G401 (cell line): ENCODE results near the gene CHMP6. TPM values are rescaled to one million over a fixed set of nuclear protein-coding genes. Genes with fewer than 3 reads are reported as not detected.
"Not testable (repeated sequence)": the region's sequence is repeated elsewhere in the genome, so short reads cannot be mapped to it uniquely, and the experiment has no call there.

Experiments used
- DNase-seq: peaks from one replicate; pipeline ENCODE4 v3.0.0-alpha.2; 2015; ENCODE audit warnings: low spot score
- in situ Hi-C: cut with HindIII; loops from 2 replicates; pipeline ENCODE4 v1.10.0; 2016; ENCODE audit warnings: low sequenced_read_pairs, mixed read lengths
- total RNA-seq: library from RNA; depleted of rRNA; stranded (reverse); fragments of >200 nt; shearing (Covaris generic); gene quantifications from 2 replicates; pipeline ENCODE4 v1.2.3, GENCODE V29; 2014

Gene CHMP6
- total RNA-seq, 1 experiment from 2014 or later, result 51.8 TPM

GRCh38 chr17:81025065-81025740 is 33.6 kb downstream of the CHMP6 start:
- in situ Hi-C loops, result no loop called here

GRCh38 chr17:81025741-81026129 is 34.1 kb downstream of the CHMP6 start:
- in situ Hi-C loops, result no loop called here

More at GRCh38 chr17:81025065-81025740, 33.6 kb downstream of the CHMP6 start:
- DNase-seq, result no peak

GRCh38 chr17:81026266-81027036 is 34.8 kb downstream of the CHMP6 start:
- in situ Hi-C loops, result no loop called here
- no peak for DNase-seq

More at GRCh38 chr17:81025741-81026129, 34.1 kb downstream of the CHMP6 start:
- DNase-seq, result no peak

- DNase-seq, result peak; percentile 45
These were observed 35.4 kb downstream of the CHMP6 start for GRCh38 chr17:81027038-81027437.

GRCh38 chr17:81027591-81028505 is 36.2 kb downstream of the CHMP6 start:
- no peak for DNase-seq

More at GRCh38 chr17:81027038-81027437, 35.4 kb downstream of the CHMP6 start:
- in situ Hi-C loops, result no loop called here

DNA sequence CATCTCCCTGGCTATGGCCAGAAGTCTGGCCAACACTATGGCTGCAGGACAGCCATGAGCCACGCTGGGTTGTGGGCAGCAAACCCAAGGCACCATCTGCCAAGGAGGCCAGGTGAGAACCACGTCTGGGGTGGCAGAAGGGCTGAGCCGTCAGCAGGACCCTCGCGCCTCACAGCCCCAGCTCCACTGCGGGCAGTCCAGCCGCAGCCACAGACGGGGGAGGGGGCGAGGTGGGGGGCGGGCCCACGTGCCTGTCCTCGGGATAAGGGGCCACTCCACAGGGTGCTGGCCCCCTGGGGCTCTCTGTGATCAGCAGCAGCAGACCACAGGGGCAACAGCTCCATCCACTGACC is 36.8 kb downstream of the CHMP6 start:
- peak; percentile 77 for DNase-seq
- in situ Hi-C loops, result no loop called here

More at GRCh38 chr17:81027591-81028505, 36.2 kb downstream of the CHMP6 start:
- in situ Hi-C loops, result no loop called here

GRCh38 chr17:81029859-81030258 is 38.2 kb downstream of the CHMP6 start:
- in situ Hi-C loops, result no loop called here
- DNase-seq, result no peak

DNA sequence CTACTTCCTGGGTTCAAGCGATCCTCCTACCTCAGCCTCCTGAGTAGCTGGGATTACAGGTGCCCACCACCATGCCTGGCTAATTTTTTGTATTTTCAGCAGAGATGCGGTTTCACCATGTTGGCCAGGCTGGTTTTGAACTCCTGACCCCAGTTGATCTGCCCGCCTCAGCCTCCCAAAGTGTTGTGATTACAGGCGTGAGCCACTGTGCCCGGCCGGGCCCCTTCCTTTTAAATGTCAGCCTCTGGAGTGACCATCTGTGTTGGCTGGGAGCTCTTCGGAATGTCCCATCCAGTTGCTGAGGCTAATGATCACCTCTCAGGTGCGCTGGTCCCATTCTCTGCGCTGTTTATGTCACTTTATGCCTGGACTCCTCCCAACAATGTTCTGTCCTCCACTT is 38.7 kb downstream of the CHMP6 start:
- DNase-seq, in situ Hi-C loops: not testable (repeated sequence)

DNA sequence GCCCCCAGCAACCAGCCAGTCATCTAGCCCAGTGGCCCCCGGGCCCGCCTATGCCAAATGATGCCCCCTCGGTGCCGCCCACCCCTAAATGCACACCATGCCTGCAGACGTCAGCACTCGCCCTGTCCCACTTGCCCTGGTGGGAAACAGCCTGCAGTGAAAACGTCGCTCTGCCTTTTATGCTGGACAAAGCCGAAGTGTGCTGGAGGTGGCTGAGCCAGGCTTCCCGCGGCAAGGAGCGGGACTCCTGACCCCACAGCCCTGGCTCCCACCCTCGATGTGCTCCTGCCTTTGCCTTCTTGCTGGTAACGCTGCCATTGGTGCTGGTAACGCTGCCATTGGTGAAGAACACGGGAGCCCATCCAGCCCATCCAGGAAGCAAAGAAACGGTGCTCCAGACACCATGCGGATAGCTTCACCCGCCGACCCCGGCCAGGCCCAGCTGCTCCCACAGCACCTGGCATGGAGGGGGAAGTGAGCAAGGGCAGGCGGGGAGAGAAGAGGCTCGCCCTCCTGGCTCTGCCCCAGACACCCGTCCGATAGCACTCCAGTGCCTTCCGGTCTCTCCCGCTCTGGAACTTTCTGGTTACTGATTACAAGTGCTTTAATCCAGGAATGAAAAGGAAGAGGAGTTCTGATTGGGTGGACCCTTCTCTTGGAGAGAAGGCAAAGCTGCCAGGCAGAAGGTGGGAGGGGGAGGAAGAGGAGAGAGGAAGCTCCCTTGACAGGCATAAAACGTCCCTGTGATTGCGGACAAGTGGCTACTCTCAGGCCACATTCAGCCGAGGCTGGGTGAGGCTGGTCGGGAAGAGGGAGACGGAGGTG is 39.3 kb downstream of the CHMP6 start:
- peak; percentile 9 for DNase-seq
- in situ Hi-C loops, result no loop called here

DNA sequence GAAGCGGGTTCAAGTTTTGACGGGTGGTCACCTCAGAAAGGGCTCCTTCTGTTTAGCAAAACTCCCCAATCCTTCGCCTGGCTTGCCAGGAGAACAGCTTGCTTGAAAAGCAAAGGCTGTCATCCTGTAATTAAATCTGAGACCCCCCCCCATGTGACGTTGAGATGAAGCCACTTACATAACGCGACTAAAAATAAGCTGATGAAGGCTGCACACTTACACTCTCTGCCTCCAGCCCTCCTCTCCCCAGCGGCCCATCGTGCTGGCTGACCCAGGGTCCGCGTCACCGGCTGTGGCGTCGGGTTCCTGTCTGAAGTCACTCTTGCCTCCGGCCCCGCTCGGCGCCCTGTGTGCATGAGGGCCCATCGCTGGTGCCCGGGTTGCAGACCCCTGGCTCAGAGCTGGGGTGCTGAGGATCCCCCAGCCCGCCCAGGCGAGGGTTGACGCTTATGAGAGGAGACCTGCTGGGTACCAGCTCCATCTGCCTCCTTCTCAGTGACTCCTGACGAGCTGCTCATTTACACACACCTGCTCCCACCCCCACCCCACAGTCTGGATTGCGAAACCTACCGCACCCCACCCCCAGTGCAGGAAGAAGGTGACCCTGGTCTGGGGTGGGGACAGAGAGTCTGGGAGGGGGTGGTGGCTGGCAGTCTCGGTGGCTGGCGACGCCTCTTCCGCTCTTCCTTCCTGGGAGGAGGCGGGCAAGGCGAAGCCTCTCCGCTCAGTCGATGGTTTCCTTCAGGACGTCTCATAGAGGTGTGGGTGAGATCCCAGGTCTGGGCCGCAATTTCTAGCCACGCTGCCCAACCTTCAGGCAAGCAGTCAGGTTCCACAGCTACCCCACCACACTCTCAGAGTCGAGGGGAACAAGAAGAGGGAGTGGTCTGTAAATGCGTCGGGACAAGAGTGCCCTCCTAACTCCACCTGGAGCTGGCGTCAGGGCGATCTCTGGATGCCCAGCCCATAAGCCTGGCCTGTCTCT is 40.2 kb downstream of the CHMP6 start:
- peak; percentile 68 for DNase-seq
- in situ Hi-C loops, result no loop called here

DNA sequence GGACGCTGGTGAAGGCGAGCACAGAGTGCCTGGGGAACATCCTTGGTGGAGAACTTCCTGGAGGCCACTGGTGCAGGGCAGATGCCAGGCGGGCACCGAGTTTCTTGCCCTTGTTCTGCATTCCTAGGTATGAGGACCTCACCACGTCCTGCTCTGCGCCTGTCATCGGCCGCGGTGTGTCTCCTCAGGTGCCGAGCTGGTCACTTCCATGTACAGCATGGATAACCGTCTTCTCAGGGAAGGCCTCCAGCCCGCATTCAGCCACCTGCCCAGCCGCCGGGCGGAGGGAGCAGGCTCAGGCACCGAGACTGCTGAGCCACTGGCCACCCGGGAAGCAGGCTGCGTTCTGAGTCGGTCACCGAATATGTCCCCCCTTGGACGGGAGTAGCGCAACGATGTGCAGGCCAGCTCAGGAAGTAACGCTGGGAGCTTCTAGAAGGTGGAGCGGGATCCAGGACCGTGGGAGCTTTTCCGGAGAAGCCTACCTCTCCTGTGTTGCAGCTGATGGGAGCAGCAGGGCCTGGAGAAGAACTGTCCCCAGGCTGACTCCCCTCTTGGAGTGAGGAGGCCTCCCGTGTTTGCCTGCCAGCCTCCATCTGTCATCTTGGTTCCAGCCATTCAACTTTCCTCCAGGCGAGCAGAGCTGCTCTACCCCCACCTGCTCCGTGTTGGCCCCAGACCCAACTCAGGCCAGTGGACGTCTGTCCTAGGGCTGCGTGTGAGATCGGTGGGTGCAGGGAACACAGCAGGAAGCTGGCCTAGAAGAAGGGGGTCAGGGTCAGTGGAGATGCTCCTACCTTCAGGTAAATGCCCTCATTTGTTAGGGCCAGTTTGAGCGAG is 41.2 kb downstream of the CHMP6 start:
- in situ Hi-C loops, result no loop called here
- peak; percentile 86 for DNase-seq

GRCh38 chr17:81033535-81034167 is 42.0 kb downstream of the CHMP6 start:
- peak; percentile 55 for DNase-seq
- in situ Hi-C loops, result no loop called here

- no peak for DNase-seq
- in situ Hi-C loops, result no loop called here
These were observed 42.6 kb downstream of the CHMP6 start for GRCh38 chr17:81034168-81034777.

DNA sequence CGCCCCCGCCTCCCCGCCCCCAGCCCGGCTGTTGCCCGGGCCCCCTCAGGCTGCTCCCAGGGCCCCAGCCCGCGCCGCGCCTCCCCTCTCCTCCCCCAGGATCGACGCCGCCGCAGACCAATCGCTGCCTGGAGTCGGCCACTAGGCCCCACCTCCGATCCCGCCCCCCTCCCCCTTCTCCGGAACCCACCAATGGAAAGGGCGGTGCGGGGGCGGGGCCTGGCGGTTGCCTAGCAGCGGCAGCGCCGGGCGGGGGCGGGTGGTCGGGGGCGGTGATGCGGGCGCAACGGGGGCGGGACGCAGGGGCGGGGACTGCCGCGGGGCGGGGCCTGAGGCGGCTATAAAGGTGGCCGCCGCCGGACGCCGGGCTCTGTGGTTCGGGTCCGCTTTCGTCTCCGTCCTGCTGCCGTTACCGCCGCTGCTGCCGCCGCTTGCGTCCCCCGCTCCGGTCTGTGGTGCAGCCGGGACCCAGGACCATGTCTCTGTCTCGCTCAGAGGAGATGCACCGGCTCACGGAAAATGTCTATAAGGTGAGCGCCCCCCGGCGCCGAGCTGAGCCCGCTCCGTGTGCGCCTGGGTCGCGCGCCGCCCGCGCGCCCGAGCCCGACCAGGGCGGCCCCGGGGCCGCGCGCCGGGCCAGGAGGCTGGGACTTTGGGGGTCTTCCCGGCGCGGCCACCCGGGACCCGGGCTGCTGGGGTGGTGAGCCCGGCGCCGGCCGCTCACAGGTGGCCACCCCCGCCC is 43.3 kb downstream of the CHMP6 start, which contains the start of gene BAIAP2:
TSS of gene BAIAP2 (plus strand) at position 373 of the 742 bp plus-strand sequence. CDS start at position 477, 104 bp downstream.
- DNase-seq, result peak; percentile 97
- in situ Hi-C loops, result no loop called here

DNA sequence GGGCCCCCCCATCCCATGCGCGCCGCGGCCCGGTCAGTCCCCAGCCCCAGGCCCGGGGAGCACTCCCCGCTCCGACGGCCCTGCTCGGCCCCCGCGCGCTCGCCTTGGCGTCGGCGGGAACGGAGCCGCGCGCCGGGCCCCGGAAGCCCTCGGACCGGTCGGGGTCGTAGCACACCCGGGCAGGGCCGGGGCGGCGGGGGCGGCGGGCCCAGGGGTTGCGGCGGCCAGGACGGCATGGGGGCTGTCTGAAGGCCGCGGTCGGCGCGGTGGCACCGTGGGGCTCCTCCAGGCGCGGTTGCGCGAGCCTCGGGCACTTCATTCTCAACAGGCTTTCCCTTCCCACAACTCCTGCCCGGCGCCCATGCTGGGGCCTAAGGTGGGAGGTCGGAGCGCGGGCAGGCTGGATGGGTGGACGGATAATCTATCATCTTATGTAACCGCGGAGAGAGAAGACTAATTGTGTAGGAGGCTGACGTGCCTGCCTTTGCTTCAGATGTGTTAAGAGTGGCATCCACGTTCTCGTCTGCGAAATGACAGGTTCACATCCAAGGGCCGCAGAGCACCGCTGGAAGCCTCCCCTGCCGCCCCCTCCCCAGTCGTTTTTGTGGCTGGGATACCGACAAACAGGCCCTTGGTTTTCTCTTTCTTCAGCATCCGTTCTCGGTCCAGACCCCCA is 44.0 kb downstream of the CHMP6 start:
- in situ Hi-C loops, result no loop called here
- DNase-seq, result no peak
